GM21529 (cell line): Measurements from ENCODE around the gene TENT4A.

Experiments used
- ATAC-seq: cut with Tn5 transposase; IDR thresholded peaks from one replicate; pipeline ENCODE4 v1.9.1; 2021; ENCODE audit not compliant: unreplicated experiment

TENT4A gene

GRCh38 chr5:6717247-6717646 is 4.0 kb downstream of the TENT4A start:
- no peak for ATAC-seq

- no peak for ATAC-seq
Measured at GRCh38 chr5:6717687-6718086, 4.5 kb downstream of the TENT4A start.

GRCh38 chr5:6718161-6718681 is 5.0 kb downstream of the TENT4A start:
- ATAC-seq = no peak

GRCh38 chr5:6718718-6719117 is 5.5 kb downstream of the TENT4A start:
- ATAC-seq = no peak

- no peak for ATAC-seq
Measured at GRCh38 chr5:6719417-6719816, 6.2 kb downstream of the TENT4A start.

GRCh38 chr5:6719896-6720560 is 6.8 kb downstream of the TENT4A start:
- ATAC-seq = no peak

GRCh38 chr5:6720561-6720921 is 7.3 kb downstream of the TENT4A start:
- no peak for ATAC-seq

- ATAC-seq = no peak
Measured at GRCh38 chr5:6721442-6721841, 8.2 kb downstream of the TENT4A start.

- ATAC-seq = peak; percentile 66
Measured at GRCh38 chr5:6722015-6722414, 8.8 kb downstream of the TENT4A start.

- no peak for ATAC-seq
Measured at GRCh38 chr5:6723122-6723815, 10.0 kb downstream of the TENT4A start.

GRCh38 chr5:6723816-6724300 is 10.6 kb downstream of the TENT4A start:
- no peak for ATAC-seq

GRCh38 chr5:6724321-6724929 is 11.2 kb downstream of the TENT4A start:
- ATAC-seq = no peak

GRCh38 chr5:6725421-6725820 is 12.2 kb downstream of the TENT4A start:
- ATAC-seq = no peak

GRCh38 chr5:6726006-6726405 is 12.8 kb downstream of the TENT4A start:
- no peak for ATAC-seq

GRCh38 chr5:6727231-6727630 is 14.0 kb downstream of the TENT4A start:
- no peak for ATAC-seq

GRCh38 chr5:6728011-6728794 is 15.0 kb downstream of the TENT4A start:
- ATAC-seq = peak; percentile 91

GRCh38 chr5:6728795-6729183 is 15.6 kb downstream of the TENT4A start:
- no peak for ATAC-seq

GRCh38 chr5:6729386-6730310 is 16.4 kb downstream of the TENT4A start:
- no peak for ATAC-seq

- no peak for ATAC-seq
Measured at GRCh38 chr5:6730407-6730806, 17.2 kb downstream of the TENT4A start.

- ATAC-seq = no peak
Measured at GRCh38 chr5:6730807-6731206, 17.6 kb downstream of the TENT4A start.
